Measurements from ENCODE around the gene PCDHGA3.
A peak's percentile ranks its signal among the peaks of the same experiment; 100 is the strongest.
"Not testable (repeated sequence)": the region's sequence is repeated elsewhere in the genome, so short reads cannot be mapped to it uniquely, and the experiment has no call there.

Gene PCDHGA3

GRCh38 chr5:141349917-141350619 is 6.4 kb downstream of the PCDHGA3 start, which contains the start of gene PCDHGB1:
PCDHGB1 (plus strand) TSS chr5:141350099; CDS start chr5:141350261, 162 bp downstream.
- DNase-seq, result peak in 1 of 14 donors; percentile 9

GRCh38 chr5:141351591-141351990 is 8.0 kb downstream of the PCDHGA3 start:
- DNase-seq, result no peak

GRCh38 chr5:141354900-141355469 is 11.4 kb downstream of the PCDHGA3 start, which contains the start of gene PCDHGA4:
PCDHGA4 (plus strand) TSS chr5:141355021; CDS start chr5:141355108, 87 bp downstream.
- DNase-seq, result no peak

- DNase-seq, result no peak
These were observed 12.0 kb downstream of the PCDHGA3 start for GRCh38 chr5:141355641-141356040.

- DNase-seq, result no peak
These were observed 12.5 kb downstream of the PCDHGA3 start for GRCh38 chr5:141356133-141356532.

GRCh38 chr5:141356950-141357349 is 13.3 kb downstream of the PCDHGA3 start:
- DNase-seq, result no peak

- no peak for DNase-seq
These were observed 16.3 kb downstream of the PCDHGA3 start, which contains the start of gene PCDHGB2 for GRCh38 chr5:141359790-141360426. PCDHGB2 (plus strand) TSS chr5:141359994; CDS start chr5:141360136, 142 bp downstream.

- no peak for DNase-seq
These were observed 17.1 kb downstream of the PCDHGA3 start for GRCh38 chr5:141360685-141361084.

GRCh38 chr5:141362719-141363118 is 19.1 kb downstream of the PCDHGA3 start:
- DNase-seq, result no peak

GRCh38 chr5:141363952-141364660 is 20.5 kb downstream of the PCDHGA3 start, which contains the start of gene PCDHGA5:
PCDHGA5 (plus strand) TSS chr5:141364162; CDS start chr5:141364331, 169 bp downstream.
- DNase-seq, result no peak

GRCh38 chr5:141366016-141366896 is 22.6 kb downstream of the PCDHGA3 start:
- no peak for DNase-seq

GRCh38 chr5:141369994-141370848 is 26.6 kb downstream of the PCDHGA3 start, which contains the start of gene PCDHGB3:
PCDHGB3 (plus strand) TSS chr5:141370242; CDS start chr5:141370395, 153 bp downstream.
- DNase-seq, result no peak

GRCh38 chr5:141371572-141372475 is 28.2 kb downstream of the PCDHGA3 start:
- DNase-seq, result no peak

GRCh38 chr5:141373673-141374317 is 30.2 kb downstream of the PCDHGA3 start, which contains the start of gene PCDHGA6:
PCDHGA6 (plus strand) TSS chr5:141373891; CDS start chr5:141374084, 193 bp downstream.
- no peak for DNase-seq

- DNase-seq, result no peak
These were observed 31.0 kb downstream of the PCDHGA3 start for GRCh38 chr5:141374627-141375026.

GRCh38 chr5:141375444-141376155 is 32.0 kb downstream of the PCDHGA3 start:
- DNase-seq, result not testable (repeated sequence)

- DNase-seq, result no peak
These were observed 39.1 kb downstream of the PCDHGA3 start, which contains the start of gene PCDHGA7 for GRCh38 chr5:141382469-141383294. PCDHGA7 (plus strand) TSS chr5:141382742; CDS start chr5:141382900, 158 bp downstream.
